ENCODE data around the gene IP6K3. TPM values are rescaled to one million over a fixed set of nuclear protein-coding genes. Genes with fewer than 3 reads are reported as not detected.

IP6K3 gene
- polyA plus RNA-seq, 1 experiment, result 0.75 TPM

GRCh38 chr6:33742837-33743236, 3.9 kb downstream of the IP6K3 start:
- Histone ChIP-seq H3K27me3 (ENCODE audit: control insufficient read depth, insufficient read depth, low read length) (no peaks in the 10 kb centered on the region), H3K36me3 (ENCODE audit: control insufficient read depth, insufficient read depth, low read length) (no peaks in the 10 kb centered on the region), H3K4me3 (ENCODE audit: low read depth, low read length) (no peak overlapping the region)
- no peak for TF ChIP-seq CTCF (IDR thresholded peaks at IDR 0.05; ENCODE audit: insufficient read depth, low read depth, low read length)
- DNase-seq (ENCODE audit: low read depth), result no peak
- POLR2A ChIA-PET, result no interaction called here
- CTCF ChIA-PET, result interaction anchor here (0.9 to 24.3 kb wide), 12 partner anchors 10 to 412 kb away, joined by 3 to 567 read pairs (median 15); partner anchors contain the start of gene UQCC2

GRCh38 chr6:33742092-33742491, 4.6 kb downstream of the IP6K3 start:
- POLR2A ChIA-PET, result no interaction called here
- CTCF ChIA-PET, result interaction anchor here (0.8 to 24.3 kb wide), 4 partner anchors 23 to 413 kb away, joined by 3 to 567 read pairs (median 42); partner anchors contain the start of gene UQCC2

DNA sequence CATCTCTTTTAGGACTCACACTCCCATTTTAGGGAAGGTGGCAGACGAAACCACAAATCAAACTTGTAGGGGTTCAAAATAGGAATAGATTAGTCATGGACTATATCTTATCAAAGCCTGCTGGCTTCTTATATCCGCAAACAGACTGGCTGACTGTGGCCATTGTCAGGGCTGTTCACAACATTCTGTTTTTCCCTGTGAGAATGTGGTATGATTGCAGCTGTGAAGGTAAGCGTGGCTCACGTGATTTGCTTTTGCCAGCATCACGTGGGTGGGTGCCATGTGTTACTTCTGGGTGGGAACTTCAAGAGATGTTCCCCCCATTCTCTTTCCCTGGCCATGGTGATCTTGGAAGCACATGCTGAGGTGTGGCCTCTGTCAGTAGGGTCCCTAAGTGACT, 5.9 kb downstream of the IP6K3 start:
- CTCF ChIA-PET, result interaction anchor here (0.6 to 24.3 kb wide), 4 partner anchors 12 to 1839 kb away, joined by 3 to 567 read pairs (median 40); partner anchors contain the start of gene UQCC2
- Histone ChIP-seq H3K36me3 (ENCODE audit: control insufficient read depth, insufficient read depth, low read length) (no peaks in the 10 kb centered on the region), H3K4me3 (ENCODE audit: low read depth, low read length) (no peak overlapping the region), H3K27me3 (ENCODE audit: control insufficient read depth, insufficient read depth, low read length) (no peaks in the 10 kb centered on the region)
- DNase-seq (ENCODE audit: low read depth), result no peak
- TF ChIP-seq CTCF (IDR thresholded peaks at IDR 0.05; ENCODE audit: insufficient read depth, low read depth, low read length), result no peak
- POLR2A ChIA-PET, result no interaction called here

More at GRCh38 chr6:33742092-33742491, 4.6 kb downstream of the IP6K3 start:
- no peak for TF ChIP-seq CTCF (IDR thresholded peaks at IDR 0.05; ENCODE audit: insufficient read depth, low read depth, low read length)
- no peaks in the 10 kb centered on the region for H3K36me3 ChIP-seq (ENCODE audit: control insufficient read depth, insufficient read depth, low read length)
- H3K27me3 ChIP-seq (ENCODE audit: control insufficient read depth, insufficient read depth, low read length), result no peaks in the 10 kb centered on the region
- no peak for DNase-seq (ENCODE audit: low read depth)
- no peak overlapping the region for H3K4me3 ChIP-seq (ENCODE audit: low read depth, low read length)

DNA sequence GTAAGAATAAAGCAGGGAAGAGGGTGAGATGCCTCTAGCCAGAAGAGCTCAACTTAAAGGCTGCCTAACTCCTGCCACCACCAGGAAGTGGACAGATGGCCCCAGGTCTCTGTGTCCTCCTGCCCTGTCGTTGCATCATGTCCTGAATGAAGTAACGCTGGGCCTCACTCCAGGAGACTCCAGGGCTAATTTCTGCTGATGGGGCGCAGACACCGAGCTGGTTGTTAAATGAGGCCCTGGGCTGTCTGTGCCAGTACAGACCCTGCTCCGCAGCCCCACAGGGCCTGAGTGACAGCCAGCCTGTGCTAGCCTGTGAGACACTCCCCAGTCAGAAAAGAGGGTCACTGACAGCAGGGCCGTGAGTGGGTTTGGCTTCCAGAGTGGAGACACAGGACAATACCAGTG, 6.5 kb downstream of the IP6K3 start:
- no peak overlapping the region for H3K4me3 ChIP-seq (ENCODE audit: low read depth, low read length)
- H3K36me3 ChIP-seq (ENCODE audit: control insufficient read depth, insufficient read depth, low read length), result no peaks in the 10 kb centered on the region
- ChIA-PET POLR2A (no interaction called here), CTCF (interaction anchor here (0.6 to 24.3 kb wide), 6 partner anchors 11 to 1840 kb away, joined by 3 to 567 read pairs (median 5); partner anchors contain the start of gene UQCC2)
- no peak for TF ChIP-seq CTCF (IDR thresholded peaks at IDR 0.05; ENCODE audit: insufficient read depth, low read depth, low read length)
- DNase-seq (ENCODE audit: low read depth), result no peak
- H3K27me3 ChIP-seq (ENCODE audit: control insufficient read depth, insufficient read depth, low read length), result no peaks in the 10 kb centered on the region

DNA sequence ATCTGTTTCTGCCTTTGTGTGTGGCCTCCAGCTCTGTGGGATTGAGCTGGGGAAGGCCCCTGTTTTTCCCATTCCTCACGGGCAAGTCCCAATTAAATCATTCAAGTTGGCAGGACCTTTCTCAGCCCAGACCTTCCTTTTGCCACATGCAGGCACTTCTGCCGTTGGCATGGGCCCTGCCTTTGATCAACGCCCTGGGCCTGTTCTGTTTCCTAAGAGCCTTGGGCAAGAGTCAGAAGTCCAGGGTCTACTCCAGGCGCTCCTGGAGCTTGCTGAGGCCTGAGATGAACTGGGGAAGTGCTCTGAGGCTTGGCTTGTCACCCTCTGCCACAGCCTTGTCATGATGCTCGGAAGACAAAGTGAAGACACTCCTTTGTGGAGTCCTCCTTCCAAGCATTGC, 7.1 kb downstream of the IP6K3 start:
- no peak for DNase-seq (ENCODE audit: low read depth)
- Histone ChIP-seq H3K36me3 (ENCODE audit: control insufficient read depth, insufficient read depth, low read length) (no peaks in the 10 kb centered on the region), H3K4me3 (ENCODE audit: low read depth, low read length) (no peak overlapping the region), H3K27me3 (ENCODE audit: control insufficient read depth, insufficient read depth, low read length) (no peaks in the 10 kb centered on the region)
- no peak for TF ChIP-seq CTCF (IDR thresholded peaks at IDR 0.05; ENCODE audit: insufficient read depth, low read depth, low read length)
- POLR2A ChIA-PET, result no interaction called here
- CTCF ChIA-PET, result interaction anchor here (0.9 to 24.3 kb wide), 5 partner anchors 17 to 416 kb away, joined by 4 to 567 read pairs (median 6); partner anchors contain the start of gene UQCC2

Data from BJ (cell line).